ENCODE data around the gene PDHA2. TPM values are rescaled to one million over a fixed set of nuclear protein-coding genes. Genes with fewer than 3 reads are reported as not detected.

The PDHA2 gene
- total RNA-seq: not detected in 2 replicates
- polyA plus RNA-seq: not detected in 2 replicates
- polyA plus RNA-seq (2012): not detected in 2 replicates
- polyA minus RNA-seq (ENCODE audit: low replicate concordance): not detected in 2 replicates

- no peak for DNase-seq (ENCODE audit: low read depth in 2 of 2)
These were observed at the start of gene PDHA2 for GRCh38 chr4:95839891-95840290. PDHA2 (plus strand) TSS chr4:95840093; CDS start chr4:95840151, 58 bp downstream.

GRCh38 chr4:95798003-95798402, 41.9 kb upstream of the PDHA2 start:
- Histone ChIP-seq H2AFZ (ENCODE audit: low read length) (no peak overlapping the region), H3K4me3 (replicated peaks in 1 of 4; ENCODE audit: control extremely low read depth in 1 of 4, insufficient read depth in 1 of 4, low read depth in 3 of 4, low read length in 4 of 4) (no peak overlapping the region), H3K79me2 (ENCODE audit: control insufficient read depth, insufficient read depth, low read length) (no peaks in the 10 kb centered on the region), H3K4me2 (ENCODE audit: extremely low read depth, insufficient read depth, low read length) (no peak overlapping the region), H3K27me3 (ENCODE audit: control insufficient read depth, insufficient read depth, low read length) (no peaks in the 10 kb centered on the region), H3K36me3 (ENCODE audit: control insufficient read depth, insufficient read depth, low read length) (no peaks in the 10 kb centered on the region), H3K9me3 (ENCODE audit: control insufficient read depth, insufficient read depth, low read depth, low read length) (no peaks in the 10 kb centered on the region), H4K20me1 (ENCODE audit: control insufficient read depth, extremely low read depth, insufficient read depth, low read length) (no peaks in the 10 kb centered on the region), H3K27ac (ENCODE audit: insufficient read depth, low read length) (no peak overlapping the region), H3K4me1 (ENCODE audit: control insufficient read depth, extremely low read depth, insufficient read depth, low read length) (no peaks in the 10 kb centered on the region), H3K9ac (ENCODE audit: insufficient read depth, low read length) (no peak overlapping the region)
- TF ChIP-seq, protein P1, sequence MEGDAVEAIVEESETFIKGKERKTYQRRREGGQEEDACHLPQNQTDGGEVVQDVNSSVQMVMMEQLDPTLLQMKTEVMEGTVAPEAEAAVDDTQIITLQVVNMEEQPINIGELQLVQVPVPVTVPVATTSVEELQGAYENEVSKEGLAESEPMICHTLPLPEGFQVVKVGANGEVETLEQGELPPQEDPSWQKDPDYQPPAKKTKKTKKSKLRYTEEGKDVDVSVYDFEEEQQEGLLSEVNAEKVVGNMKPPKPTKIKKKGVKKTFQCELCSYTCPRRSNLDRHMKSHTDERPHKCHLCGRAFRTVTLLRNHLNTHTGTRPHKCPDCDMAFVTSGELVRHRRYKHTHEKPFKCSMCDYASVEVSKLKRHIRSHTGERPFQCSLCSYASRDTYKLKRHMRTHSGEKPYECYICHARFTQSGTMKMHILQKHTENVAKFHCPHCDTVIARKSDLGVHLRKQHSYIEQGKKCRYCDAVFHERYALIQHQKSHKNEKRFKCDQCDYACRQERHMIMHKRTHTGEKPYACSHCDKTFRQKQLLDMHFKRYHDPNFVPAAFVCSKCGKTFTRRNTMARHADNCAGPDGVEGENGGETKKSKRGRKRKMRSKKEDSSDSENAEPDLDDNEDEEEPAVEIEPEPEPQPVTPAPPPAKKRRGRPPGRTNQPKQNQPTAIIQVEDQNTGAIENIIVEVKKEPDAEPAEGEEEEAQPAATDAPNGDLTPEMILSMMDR (conservative IDR thresholded peaks at IDR 0.05 in 1 of 2, IDR thresholded peaks at IDR 0.05 in 1 of 2; ENCODE audit: low read depth in 1 of 2, low read length in 2 of 2): no peak
- TF ChIP-seq EZH2 (IDR thresholded peaks at IDR 0.05; ENCODE audit: low read length, missing control alignments): no peak
- DNase-seq (ENCODE audit: low read depth in 2 of 2): no peak

More at GRCh38 chr4:95839891-95840290, at the start of gene PDHA2:
- Histone ChIP-seq H2AFZ (ENCODE audit: low read length) (no peak within 1 kb of the TSS), H3K4me2 (ENCODE audit: extremely low read depth, insufficient read depth, low read length) (no peak within 1 kb of the TSS), H3K4me1 (ENCODE audit: control insufficient read depth, extremely low read depth, insufficient read depth, low read length) (no peaks in the 10 kb centered on the region), H4K20me1 (ENCODE audit: control insufficient read depth, extremely low read depth, insufficient read depth, low read length) (no peaks in the 10 kb centered on the region), H3K9me3 (ENCODE audit: control insufficient read depth, insufficient read depth, low read depth, low read length) (no peaks in the 10 kb centered on the region), H3K27ac (ENCODE audit: insufficient read depth, low read length) (no peak within 1 kb of the TSS), H3K36me3 (ENCODE audit: control insufficient read depth, insufficient read depth, low read length) (no peaks in the 10 kb centered on the region), H3K27me3 (ENCODE audit: control insufficient read depth, insufficient read depth, low read length) (no peaks in the 10 kb centered on the region), H3K79me2 (ENCODE audit: control insufficient read depth, insufficient read depth, low read length) (no peaks in the 10 kb centered on the region), H3K4me3 (replicated peaks in 1 of 4; ENCODE audit: control extremely low read depth in 1 of 4, insufficient read depth in 1 of 4, low read depth in 3 of 4, low read length in 4 of 4) (no peak within 1 kb of the TSS), H3K9ac (ENCODE audit: insufficient read depth, low read length) (no peak within 1 kb of the TSS)
- TF ChIP-seq EZH2 (IDR thresholded peaks at IDR 0.05; ENCODE audit: low read length, missing control alignments): no peak
- TF ChIP-seq, protein P1 (conservative IDR thresholded peaks at IDR 0.05 in 1 of 2, IDR thresholded peaks at IDR 0.05 in 1 of 2; ENCODE audit: low read depth in 1 of 2, low read length in 2 of 2): no peak

GRCh38 chr4:95798727-95799126, 41.2 kb upstream of the PDHA2 start:
- Histone ChIP-seq H3K9me3 (ENCODE audit: control insufficient read depth, insufficient read depth, low read depth, low read length) (no peaks in the 10 kb centered on the region), H4K20me1 (ENCODE audit: control insufficient read depth, extremely low read depth, insufficient read depth, low read length) (no peaks in the 10 kb centered on the region), H3K36me3 (ENCODE audit: control insufficient read depth, insufficient read depth, low read length) (no peaks in the 10 kb centered on the region), H2AFZ (ENCODE audit: low read length) (no peak overlapping the region), H3K4me1 (ENCODE audit: control insufficient read depth, extremely low read depth, insufficient read depth, low read length) (no peaks in the 10 kb centered on the region), H3K27ac (ENCODE audit: insufficient read depth, low read length) (no peak overlapping the region), H3K4me3 (replicated peaks in 1 of 4; ENCODE audit: control extremely low read depth in 1 of 4, insufficient read depth in 1 of 4, low read depth in 3 of 4, low read length in 4 of 4) (no peak overlapping the region), H3K79me2 (ENCODE audit: control insufficient read depth, insufficient read depth, low read length) (no peaks in the 10 kb centered on the region), H3K27me3 (ENCODE audit: control insufficient read depth, insufficient read depth, low read length) (no peaks in the 10 kb centered on the region), H3K9ac (ENCODE audit: insufficient read depth, low read length) (no peak overlapping the region), H3K4me2 (ENCODE audit: extremely low read depth, insufficient read depth, low read length) (no peak overlapping the region)
- TF ChIP-seq, protein P1 (conservative IDR thresholded peaks at IDR 0.05 in 1 of 2, IDR thresholded peaks at IDR 0.05 in 1 of 2; ENCODE audit: low read depth in 1 of 2, low read length in 2 of 2): no peak
- TF ChIP-seq EZH2 (IDR thresholded peaks at IDR 0.05; ENCODE audit: low read length, missing control alignments): no peak
- no peak for DNase-seq (ENCODE audit: low read depth in 2 of 2)

Data from fibroblast of lung (primary cell).